HG02571 (cell line): ENCODE data around the gene ATG5.
A peak's percentile ranks its signal among the peaks of the same experiment; 100 is the strongest.

Experiments
- ATAC-seq: cut with Tn5 transposase; IDR thresholded peaks from one replicate; pipeline ENCODE4 v1.9.1; 2021; ENCODE audit warnings: mild to moderate bottlenecking, moderate library complexity; ENCODE audit not compliant: unreplicated experiment

Gene ATG5

DNA sequence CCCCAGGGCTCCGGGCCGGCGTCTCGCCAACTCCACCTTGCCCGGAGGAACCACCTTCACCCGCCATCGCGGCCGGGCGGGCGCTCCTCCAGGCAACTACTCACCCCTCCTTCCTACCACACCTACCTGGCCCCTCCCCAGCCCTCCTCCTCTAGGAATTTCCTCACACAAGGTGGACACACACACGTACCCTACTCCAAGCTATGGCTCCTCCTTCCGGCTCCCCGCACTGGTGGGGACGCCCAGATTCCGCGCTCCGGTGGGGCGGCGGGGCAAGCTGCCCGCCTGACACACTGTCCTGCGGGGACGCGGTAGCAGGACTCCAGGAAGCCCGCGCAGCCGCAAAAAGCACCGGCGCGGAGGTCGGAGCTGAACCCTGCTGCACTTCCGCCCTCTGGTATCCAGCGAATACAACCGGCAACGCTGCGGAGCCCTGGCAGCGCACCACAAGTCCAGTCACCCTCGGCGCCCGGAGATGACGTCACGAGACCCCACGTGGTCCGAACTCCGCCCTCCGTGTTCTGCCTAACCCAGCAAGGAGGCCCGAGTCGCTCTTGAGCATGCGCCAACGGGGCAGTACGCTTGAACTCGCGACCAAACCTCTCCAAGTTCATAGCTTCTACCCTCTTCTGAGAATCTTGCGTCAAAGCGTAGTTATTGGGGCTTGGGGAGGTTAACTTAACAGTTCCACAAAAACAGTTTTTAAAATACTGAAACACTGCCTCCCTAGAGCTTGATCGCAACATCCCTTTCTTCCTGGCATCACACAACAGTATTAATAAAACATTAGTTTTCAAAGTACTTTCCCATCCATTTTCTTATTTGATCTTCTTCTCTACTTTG, at the start of gene ATG5:
Gene ATG5 (minus strand): TSS at position 425 of the 843 bp plus-strand sequence. CDS start 9,552 bp downstream, outside the sequence.
- ATAC-seq, result peak; percentile 94

DNA sequence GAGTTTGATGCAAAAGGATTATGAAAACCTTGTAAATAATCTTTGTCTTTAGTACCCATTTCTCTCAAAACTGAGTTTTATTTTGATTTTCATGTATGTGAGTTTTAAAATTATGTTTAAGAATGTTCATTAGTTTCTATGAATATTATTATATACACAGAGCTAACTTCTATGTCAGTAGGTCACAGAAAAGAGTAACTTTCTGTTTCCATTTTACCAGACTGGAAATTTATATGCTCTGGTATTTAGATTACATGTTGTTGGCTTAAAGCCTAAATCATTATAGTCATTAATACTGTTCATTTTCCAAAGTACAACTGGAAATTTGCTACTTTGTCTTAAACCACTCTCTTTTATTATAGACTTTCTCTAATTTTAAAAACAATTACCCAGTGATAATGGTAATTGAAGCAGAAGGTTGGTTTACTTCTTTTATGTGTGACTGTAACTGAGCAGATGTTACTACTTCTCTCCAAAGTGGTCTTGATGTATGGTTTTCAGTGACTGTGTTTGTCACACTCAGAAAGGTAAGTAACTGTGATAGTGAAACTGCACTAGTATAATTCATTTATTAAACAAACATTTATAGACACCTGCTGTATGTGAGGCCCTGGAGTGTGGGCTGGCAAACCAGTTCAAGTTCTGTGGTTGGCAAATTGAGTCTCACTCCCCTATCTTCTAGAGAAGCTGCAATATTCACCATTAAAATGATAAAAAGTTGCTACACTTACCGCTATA, 48.1 kb upstream of the ATG5 start:
- ATAC-seq, result no peak

DNA sequence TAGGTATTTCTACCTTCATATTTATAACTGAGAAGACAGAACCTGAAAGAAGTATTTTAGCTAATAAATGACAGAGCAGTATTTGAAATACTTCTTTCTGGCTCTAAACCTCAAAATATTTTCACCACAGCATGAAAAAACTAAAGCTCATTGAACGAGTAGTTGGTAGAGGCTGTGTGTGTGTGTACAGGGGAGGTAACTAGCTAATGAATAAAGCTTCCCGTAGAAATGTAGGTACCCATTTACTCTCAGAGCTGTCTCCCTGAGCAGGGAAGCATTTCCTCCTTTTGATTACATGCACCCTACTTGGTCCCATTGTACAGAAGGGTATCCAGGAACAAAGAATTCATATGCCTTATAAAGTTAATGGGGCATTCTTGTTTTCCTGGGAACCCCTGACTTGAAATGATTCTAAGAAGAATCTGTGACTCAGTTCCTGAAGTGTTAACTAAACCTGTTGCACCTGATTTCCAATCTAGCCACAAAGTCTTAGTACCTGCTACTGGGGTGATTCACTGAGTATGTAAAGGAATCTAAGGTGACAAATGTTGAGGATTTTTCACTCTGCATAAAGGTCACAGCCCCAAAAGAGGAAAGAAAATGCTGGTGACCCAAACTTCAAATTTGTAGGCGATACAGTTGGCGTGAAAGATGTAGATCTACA, 47.4 kb upstream of the ATG5 start:
- no peak for ATAC-seq

DNA sequence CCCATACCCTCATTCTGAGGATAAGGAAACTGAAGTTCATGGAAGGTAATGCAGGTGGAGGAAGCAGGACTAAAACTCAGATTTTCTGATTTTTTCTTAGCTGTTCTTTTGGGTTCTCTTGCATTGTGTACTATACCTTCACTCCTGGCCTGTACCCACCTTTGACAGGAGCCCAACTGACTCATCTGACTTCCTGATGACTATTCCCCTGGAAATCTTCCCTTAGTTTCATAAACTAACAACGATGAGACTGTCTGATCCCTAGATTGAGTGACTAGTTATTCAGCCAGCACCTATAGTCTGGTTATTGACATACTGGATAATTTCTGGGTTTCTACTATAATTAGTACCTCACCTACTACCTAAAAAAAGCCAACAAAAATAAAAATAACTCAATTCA, 45.1 kb upstream of the ATG5 start:
- no peak for ATAC-seq

DNA sequence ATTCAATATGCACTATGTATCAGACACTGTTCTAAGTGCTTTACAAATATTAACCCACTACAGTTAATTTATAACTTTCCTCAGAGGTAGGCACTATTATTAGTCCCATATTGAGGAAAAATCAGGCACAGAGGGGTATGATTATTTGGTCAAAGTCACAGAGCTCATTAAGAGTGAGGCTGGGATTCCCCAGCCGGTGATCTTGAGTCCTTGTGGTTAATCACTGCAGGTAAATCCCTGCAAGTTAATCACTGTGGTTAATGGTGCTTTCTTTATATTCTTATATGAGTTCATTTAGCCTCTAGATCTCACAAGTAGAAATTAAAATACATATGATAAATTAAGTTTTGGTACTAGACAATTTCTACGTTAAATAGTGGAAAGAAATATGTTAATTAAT, 44.2 kb upstream of the ATG5 start:
- no peak for ATAC-seq

DNA sequence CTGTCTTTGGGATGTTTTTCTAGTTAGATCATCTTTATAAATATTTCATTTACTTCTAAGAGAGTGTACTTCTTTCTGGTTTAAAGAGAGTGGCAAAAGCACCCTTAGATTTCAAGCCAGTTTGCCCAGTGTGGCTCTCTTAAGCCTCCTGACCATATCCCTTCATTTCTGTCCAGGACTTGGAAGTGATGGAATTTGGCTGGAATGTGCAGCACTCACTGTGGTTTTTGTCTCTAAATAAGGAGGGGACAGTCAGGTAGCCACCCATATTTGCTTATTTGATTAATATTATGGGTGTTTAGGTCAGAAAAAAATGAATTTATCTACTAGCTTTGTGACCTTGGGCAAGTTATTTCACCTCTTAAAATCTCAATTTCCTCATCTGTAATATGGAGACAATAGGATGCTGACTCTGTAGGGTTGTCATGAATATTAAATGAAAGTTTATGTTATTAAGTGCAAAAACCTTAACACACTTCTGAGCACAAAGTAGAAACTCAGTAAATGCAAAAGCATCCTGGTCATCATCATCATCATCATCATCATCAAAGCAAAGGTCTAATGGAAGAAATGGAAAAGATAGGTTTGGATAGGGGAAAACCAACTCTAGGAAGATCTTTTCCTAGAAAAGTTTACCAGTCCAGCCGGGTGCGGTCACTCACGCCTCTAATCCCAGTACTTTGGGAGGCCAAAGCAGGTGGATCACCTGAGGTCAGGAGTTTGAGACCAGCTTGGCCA, 38.0 kb upstream of the ATG5 start:
- no peak for ATAC-seq

DNA sequence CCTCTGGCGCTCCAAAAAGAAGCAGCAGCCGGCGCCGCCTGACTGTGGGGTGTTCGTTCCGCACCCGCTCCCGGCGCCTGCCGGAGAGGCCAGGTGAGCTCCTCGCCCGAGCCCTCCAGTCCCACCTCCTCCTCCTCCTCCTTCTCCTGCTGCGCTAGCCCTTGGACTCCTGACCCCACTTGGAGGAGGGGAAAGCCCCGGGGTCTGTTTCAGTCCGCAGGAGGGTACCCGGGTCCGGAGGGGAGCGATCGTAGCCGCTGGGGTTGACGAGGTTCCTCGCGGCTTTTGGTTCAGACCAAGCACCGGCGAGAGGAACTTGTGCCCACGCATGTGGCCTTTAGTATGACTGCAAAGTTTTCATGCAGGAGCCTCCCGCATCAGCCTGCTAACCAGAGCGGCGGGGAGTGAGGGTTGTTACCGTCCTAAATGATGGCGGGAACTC, 35.5 kb upstream of the ATG5 start:
- peak; percentile 41 for ATAC-seq

DNA sequence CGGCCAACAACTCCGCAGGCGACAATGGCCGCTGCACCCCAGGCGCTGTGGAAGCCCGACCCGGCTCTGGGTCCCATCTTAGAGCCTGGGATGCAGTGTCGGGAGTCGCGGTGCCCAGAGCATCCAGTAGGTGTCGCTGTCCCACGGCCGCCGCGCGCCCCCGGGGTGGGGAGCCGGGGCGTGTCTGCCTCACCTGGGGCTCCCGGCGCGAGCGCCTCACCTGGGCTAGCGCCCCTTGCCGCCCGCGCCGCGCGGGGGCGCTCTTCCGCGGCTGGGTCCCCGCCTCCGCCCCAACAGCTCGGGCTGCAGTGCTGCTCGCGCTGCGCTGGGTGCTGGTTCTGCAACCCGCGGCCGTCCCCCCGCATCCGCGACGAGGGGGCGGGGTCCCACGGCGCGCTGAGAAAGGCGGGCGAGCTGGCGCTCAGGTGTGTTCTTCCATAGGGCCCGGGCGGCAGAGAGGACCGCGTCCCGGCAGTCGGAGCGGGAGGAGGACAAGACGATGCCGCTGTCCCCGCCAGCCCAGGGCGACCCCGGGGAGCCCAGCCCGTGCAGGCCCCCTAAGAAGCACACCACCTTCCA, 34.9 kb upstream of the ATG5 start, which contains the start of gene CRYBG1:
Gene CRYBG1 (plus strand): TSS at position 308 of the 579 bp plus-strand sequence. CDS start 192 bp downstream, at position 500.
- peak; percentile 64 for ATAC-seq

DNA sequence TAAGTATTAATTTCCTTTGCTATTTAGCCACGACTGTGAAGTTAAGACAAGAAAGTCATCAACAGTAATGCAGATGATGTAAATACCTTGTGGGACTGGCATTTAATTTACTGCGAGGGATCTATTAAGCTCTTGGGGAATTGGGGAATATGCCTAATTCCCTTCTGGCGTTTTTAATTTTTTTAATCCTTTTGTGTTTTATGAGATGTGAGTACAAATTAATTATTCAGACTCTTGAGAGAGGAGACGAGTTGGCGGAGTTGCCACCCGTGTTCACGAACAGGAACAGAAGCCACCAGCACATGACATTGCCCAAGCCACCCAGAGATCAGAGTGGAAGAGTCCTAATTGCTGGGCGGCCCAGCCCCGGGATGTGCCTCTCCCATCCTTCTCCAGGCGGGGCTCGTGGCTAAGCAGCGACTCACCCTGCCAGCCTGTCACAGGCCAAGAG, 34.4 kb upstream of the ATG5 start:
- no peak for ATAC-seq

DNA sequence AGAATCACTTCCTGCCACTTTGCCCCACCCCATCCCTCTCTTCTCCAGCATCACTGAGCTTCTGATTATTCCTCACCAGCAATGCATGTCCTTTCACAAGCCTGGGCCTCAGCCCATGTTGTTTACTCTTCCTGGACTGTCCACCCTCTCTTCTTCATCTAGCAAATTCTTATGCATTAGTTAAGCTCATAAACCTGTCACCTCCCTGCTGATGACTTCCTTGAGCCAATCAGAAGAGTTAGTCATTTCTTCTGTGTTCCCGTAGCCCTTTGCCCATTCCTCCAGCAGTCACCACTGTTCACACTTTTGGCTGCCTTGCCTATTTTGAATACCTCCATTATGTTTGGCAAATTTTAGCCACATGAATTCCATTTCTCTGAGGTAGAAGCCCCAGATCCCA, 30.8 kb upstream of the ATG5 start:
- ATAC-seq, result no peak

DNA sequence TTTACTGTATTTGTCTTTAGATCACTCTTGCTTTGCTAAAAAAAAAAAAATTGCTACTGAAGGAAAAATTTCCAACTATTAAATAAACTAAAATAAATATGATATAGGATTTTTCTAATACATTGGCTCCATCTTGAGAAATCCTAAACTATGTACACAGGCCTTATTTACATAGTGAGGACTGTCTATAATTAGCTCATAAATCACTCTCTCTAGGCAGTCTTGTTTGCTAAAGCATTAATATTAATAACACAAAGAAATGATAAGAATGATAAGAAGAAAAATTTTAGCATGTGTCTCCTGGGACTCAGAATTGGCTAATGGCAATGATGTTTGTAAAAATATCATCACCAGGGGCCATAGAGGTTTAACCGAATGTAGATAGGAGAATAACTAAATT, 21.7 kb upstream of the ATG5 start:
- ATAC-seq, result no peak

DNA sequence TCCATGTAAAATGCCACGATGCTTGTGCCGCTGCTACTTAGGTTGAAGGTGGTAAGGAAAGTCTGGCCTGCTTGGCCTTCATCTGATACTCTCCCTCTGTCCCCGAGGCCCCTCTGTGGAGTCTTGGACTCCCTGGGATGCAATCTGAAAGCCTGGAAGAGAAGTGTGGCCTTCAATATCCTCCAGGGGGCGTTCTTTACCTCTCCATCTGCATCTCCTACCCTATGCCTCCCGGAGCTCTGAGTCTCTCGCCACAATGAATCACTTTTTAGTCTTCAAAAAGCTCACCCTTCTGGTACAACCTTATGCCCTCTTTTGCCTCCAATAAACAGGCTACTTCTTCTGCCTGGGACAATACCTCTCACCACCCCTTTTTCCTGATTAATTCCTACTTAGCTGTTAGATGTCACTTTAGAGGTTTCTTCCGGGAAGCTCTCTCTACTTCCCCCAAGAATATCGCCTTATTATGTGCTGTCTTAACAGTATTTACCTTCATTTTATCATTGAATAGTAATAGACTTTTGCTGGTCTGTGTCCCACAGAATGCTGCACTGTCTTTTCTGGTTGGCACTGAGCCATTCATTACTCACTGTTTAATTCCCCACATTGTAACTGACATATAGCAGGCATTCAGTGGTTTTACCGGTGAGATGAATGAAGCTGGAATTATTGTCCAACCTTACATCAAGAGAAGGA, 13.9 kb upstream of the ATG5 start:
- peak; percentile 69 for ATAC-seq

DNA sequence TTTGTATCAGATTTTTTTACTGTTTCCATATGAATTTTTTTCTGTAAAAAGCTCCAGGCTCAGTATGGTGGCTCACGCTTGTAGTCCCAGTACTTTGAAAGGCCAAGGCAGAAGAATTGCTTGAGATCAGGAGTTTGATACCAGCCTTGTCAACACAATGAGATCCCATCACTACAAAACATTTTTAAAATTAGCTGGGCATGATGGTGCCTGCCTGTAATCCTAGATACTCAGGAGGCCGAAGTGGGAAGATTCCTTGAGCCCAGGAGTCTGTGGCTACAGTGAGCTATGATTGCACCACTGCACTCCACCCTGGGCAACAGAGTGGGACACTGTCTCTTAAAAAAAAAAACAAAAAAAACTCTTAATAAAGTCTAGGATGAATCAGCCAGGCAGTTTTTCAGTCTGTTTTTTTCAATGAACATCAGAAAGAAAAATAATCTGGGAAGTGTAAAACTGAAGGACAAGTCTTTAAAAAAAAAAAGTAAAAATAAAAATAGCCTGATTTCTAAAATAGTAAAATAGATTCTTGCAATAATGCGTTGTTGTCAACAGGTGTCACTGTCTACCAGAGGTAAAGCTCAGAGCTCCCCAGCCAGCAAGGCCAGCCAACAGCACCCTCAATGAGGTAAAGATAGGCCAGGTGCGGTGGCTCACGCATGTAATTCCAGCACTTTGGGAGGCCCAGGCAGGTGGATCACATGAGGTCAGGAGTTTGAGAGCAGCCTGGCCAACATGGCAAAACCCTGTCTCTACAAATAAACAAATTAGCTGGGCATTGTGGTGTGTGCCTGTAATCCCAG, 9.3 kb upstream of the ATG5 start:
- ATAC-seq, result no peak

DNA sequence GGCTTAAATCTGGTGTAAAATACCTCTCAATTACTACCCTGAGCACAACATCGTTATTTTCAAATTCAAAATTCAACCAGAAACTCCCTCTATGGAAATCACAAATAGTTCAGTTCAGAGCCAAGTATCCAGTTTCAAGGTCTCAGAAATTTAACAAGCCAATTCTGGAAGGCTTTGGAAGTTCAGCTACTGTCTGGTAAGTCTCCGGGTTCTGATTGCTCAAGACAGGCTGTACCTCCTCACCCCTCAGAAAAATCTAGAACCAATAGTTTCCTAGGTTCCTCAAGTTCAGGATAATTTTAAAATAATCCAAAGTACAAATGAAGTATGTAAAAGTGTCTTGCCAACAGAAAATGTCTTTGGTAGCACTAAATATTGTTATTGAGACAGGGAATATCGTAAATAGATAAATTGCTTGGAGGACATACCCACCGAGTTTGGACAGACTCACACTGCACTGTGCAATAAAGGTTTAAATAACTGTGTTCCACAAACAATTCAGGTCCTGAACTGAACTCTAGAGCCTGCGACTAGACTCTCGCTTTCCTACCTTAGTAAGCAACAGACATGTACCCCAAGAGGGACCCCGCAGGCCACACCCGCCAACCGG, 729 bp downstream of the ATG5 start:
- ATAC-seq, result no peak

DNA sequence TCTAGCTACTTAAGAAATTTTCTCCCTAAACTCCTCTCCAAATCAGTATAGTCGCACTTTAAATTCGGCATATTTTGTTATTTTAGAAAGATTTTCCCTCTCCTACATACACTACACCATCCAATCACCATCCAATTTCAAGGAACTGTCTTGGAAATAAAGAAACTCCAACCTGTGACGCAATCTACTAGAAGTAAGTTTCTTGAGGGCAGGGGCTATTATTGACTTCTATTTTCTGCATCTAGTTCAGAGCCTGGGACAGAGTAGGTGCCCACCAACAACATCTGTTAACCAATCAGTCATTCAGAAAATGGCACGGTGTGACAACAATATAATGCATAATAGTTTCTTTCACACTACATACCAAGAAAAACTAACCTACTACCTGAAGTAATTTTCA, 3.6 kb downstream of the ATG5 start:
- ATAC-seq, result no peak

DNA sequence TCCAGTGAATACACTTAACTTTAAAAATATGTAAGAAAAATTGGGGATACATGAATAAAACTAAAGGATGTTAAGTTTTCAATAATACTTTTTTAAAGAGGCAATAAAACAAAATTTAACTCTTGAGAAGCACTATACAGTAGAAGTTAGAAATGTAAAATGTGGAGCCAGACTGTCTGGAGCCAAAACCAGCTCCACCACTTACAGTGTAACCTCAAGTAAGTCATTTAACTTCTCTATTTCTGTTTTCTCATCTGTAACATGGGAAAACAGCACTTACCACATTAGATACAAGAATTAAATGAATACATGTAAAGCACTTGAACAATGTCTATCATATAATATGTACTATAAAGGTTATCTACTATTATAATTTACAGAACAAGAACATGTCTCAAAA, 6.7 kb downstream of the ATG5 start:
- no peak for ATAC-seq

DNA sequence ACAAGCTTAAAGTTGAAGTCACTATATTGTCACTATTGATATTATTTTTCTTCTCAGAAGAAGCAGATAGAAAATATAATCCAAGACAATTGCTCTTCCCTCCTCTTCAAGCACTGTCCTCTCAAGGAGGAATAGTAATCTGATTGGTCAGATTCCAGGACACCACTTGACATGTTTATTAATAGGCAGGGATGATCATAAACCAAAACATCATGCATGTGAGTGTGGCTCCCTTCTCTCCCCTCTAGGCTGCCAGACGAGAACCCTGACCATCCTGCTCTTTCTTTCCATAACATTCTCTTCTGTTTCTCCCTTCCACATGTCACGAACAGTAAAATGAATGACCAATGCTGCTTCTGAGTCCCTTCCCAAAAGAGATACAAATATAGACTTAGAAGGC, 7.5 kb downstream of the ATG5 start:
- ATAC-seq, result no peak

DNA sequence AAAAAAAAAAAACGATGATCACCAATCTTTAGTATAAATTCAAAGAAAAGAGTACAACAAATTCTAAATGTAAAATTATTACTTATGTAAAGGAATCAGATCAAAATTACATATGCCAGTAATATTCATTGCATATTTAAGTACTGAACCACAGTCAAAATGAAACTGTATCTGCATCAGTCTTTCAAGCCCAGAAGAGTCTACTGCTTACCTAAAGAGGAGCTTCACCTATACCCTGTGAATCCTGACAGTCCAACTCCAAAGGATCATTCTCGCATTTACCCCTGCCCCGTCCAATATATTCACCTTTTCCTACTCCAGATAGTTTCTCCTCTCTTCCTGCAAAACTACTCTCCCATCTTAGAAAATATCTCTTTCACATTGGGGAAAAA, 9.2 kb downstream of the ATG5 start:
- ATAC-seq, result no peak
